ENCODE data around the gene EVA1B.

The EVA1B gene

GRCh38 chr1:36274201-36274600, 49.2 kb downstream of the EVA1B start:
- DNase-seq = no peak

GRCh38 chr1:36273024-36273423, 50.4 kb downstream of the EVA1B start:
- no peak for DNase-seq
